GM12878 (cell line): ENCODE measurements around the gene PEX11B.

ENCODE experiments used
- CBX5 ChIP-seq: sonication (generic); IDR thresholded peaks from 2 replicates; pipeline ENCODE4 v1.6.1; 2016; ENCODE audit warnings: low read depth, moderate library complexity, mild to moderate bottlenecking, inconsistent platforms
- FOXM1 ChIP-seq: IDR thresholded peaks from 2 replicates; pipeline ENCODE4 v1.6.1; 2012; ENCODE audit warnings: low read depth, mild to moderate bottlenecking, inconsistent platforms, low read length, moderate library complexity
- MEF2B ChIP-seq: fragments of 450-650 bp; IDR thresholded peaks from 2 replicates; pipeline ENCODE4 v1.6.1; 2018; ENCODE audit warnings: mild to moderate bottlenecking, moderate library complexity; ENCODE audit not compliant: partially characterized antibody, poor library complexity, severe bottlenecking
- NR2F1 ChIP-seq: fragments of 450-650 bp; conservative IDR thresholded peaks from 2 replicates; pipeline ENCODE4 v1.6.1; 2017; ENCODE audit warnings: mild to moderate bottlenecking
- PKNOX1 ChIP-seq: fragments of 450-650 bp; IDR thresholded peaks from 2 replicates; pipeline ENCODE4 v1.6.1; 2016; ENCODE audit warnings: mild to moderate bottlenecking
- RAD21 ChIP-seq: IDR thresholded peaks from 2 replicates; pipeline ENCODE4 v1.6.1; 2011; ENCODE audit warnings: mild to moderate bottlenecking, low read depth, low read length, moderate library complexity; ENCODE audit not compliant: insufficient read depth
- RFX5 ChIP-seq: IDR thresholded peaks from 2 replicates; pipeline ENCODE4 v1.6.1; 2011; ENCODE audit warnings: low read depth, low read length, improper control_type of control experiment
- TCF3 ChIP-seq: IDR thresholded peaks from 2 replicates; pipeline ENCODE4 v1.6.1; 2012; ENCODE audit warnings: low read depth, mild to moderate bottlenecking, low read length, borderline replicate concordance; ENCODE audit not compliant: insufficient read depth
- TF ChIP-seq, protein P1 (sequence below), 3 experiments: IDR thresholded peaks in 2 of 3; conservative IDR thresholded peaks in 1 of 3; 2 replicates each; pipeline ENCODE4 v1.5.1; 2011; ENCODE audit warnings: low read depth in 3 of 3, low read length in 3 of 3, mild to moderate bottlenecking in 3 of 3, control low read depth in 2 of 3, moderate library complexity in 2 of 3, inconsistent platforms in 1 of 3, mixed read lengths in 1 of 3; ENCODE audit not compliant: control insufficient read depth in 2 of 3, insufficient read depth in 1 of 3; ENCODE audit errors: extremely low read depth in 1 of 3

DNA sequence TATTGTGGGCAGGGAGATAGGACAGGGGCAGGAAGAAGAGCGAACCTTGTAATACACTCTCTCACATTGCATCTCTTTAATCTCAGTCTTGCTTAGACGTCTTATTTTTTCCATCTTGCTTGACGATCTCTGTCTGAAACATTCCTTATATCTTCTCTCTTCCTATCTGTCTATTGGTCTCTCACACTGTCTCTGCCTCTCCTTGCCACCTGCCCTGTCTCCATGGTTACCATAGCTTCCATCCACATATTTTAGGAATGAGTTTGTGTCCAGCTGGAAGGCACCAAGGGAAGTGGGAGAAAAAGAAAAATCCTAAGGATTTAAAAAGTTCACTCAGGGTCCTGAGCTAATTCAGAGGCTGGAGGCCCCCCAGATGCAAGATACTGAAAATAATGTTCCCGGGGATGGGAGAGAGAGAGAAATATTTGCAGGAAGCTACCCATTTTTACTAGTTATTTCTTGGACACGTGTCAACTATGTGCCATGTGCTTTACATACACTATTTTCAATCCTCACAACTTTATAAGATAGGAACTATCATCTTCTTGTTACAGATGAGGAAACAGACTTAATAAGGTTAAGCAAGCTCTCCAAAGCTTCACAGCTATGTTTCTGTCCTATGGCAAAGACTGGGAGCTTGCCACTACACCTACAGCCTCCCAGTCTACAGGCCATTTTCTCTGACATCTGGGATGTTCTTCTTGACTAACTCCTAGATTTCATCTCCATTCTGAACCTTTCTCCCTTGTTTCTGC, 44.9 kb upstream of the PEX11B start:
- no peak for TF ChIP-seq NR2F1
- TF ChIP-seq CBX5, result no peak
- no peak for TF ChIP-seq RAD21
- TF ChIP-seq RFX5, result no peak
- TF ChIP-seq, protein P1, sequence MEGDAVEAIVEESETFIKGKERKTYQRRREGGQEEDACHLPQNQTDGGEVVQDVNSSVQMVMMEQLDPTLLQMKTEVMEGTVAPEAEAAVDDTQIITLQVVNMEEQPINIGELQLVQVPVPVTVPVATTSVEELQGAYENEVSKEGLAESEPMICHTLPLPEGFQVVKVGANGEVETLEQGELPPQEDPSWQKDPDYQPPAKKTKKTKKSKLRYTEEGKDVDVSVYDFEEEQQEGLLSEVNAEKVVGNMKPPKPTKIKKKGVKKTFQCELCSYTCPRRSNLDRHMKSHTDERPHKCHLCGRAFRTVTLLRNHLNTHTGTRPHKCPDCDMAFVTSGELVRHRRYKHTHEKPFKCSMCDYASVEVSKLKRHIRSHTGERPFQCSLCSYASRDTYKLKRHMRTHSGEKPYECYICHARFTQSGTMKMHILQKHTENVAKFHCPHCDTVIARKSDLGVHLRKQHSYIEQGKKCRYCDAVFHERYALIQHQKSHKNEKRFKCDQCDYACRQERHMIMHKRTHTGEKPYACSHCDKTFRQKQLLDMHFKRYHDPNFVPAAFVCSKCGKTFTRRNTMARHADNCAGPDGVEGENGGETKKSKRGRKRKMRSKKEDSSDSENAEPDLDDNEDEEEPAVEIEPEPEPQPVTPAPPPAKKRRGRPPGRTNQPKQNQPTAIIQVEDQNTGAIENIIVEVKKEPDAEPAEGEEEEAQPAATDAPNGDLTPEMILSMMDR (IDR thresholded peaks at IDR 0.05 in 2 of 3, conservative IDR thresholded peaks at IDR 0.05 in 1 of 3; ENCODE audit: control insufficient read depth in 2 of 3, extremely low read depth in 1 of 3, insufficient read depth in 1 of 3, low read depth in 3 of 3, low read length in 3 of 3), result no peak
- TF ChIP-seq FOXM1, result no peak
- no peak for TF ChIP-seq TCF3
- no peak for TF ChIP-seq PKNOX1
- no peak for TF ChIP-seq MEF2B
